OCI-LY7 (cell line): ENCODE measurements around the gene SPACA7. TPM values are rescaled to one million over a fixed set of nuclear protein-coding genes. Genes with fewer than 3 reads are reported as not detected.
"Not testable (repeated sequence)": the region's sequence is repeated elsewhere in the genome, so short reads cannot be mapped to it uniquely, and the experiment has no call there.

ENCODE experiments used
- BruUV-seq: library from RNA; stranded (reverse); fragments of 400-500 nt; replicated peaks from 2 replicates; lab custom pipeline; 2021; lab: Mats Ljungman, UMichigan
- CTCF ChIA-PET: fragments of 300-600 bp; sonication (Branson Sonifier 250); formaldehyde crosslinking; loops from one replicate; lab custom pipeline; 2022; ENCODE audit warnings: antibody characterized with exemption; ENCODE audit not compliant: unreplicated experiment; lab: Charles Lee
- POLR2A ChIA-PET: fragments of 300-600 bp; sonication (Branson Sonifier 250); formaldehyde crosslinking; loops from one replicate; lab custom pipeline; 2022; ENCODE audit warnings: antibody characterized with exemption; lab: Charles Lee
- DNase-seq: peaks from one replicate; pipeline ENCODE4 v3.0.0-alpha.2; 2015; ENCODE audit warnings: low spot score
- H2AFZ ChIP-seq: fragments of 200-600 bp; sonication (generic), shearing (Covaris generic); 2 replicates; pipeline ENCODE4 v1.6.1; 2014; ENCODE audit warnings: mild to moderate bottlenecking, antibody characterized with exemption, low read length, moderate library complexity
- H3K27ac ChIP-seq: fragments of 200-600 bp; sonication (generic); 2 replicates; pipeline ENCODE4 v1.5.1; 2014; ENCODE audit warnings: mixed run types, low read depth, mild to moderate bottlenecking, moderate library complexity, low read length, inconsistent platforms; ENCODE audit not compliant: poor library complexity, severe bottlenecking
- H3K36me3 ChIP-seq: fragments of 200-600 bp; sonication (generic); 2 replicates; pipeline ENCODE4 v1.6.1; 2014; ENCODE audit warnings: mild to moderate bottlenecking, antibody characterized with exemption, low read length, moderate library complexity, mixed read lengths; ENCODE audit not compliant: insufficient read depth
- H3K4me1 ChIP-seq: fragments of 200-600 bp; sonication (generic); 2 replicates; pipeline ENCODE4 v1.5.1; 2014; ENCODE audit warnings: mild to moderate bottlenecking, low read length; ENCODE audit not compliant: insufficient read depth, poor library complexity, severe bottlenecking
- H3K4me2 ChIP-seq: fragments of 200-600 bp; sonication (generic); 2 replicates; pipeline ENCODE4 v1.6.1; 2014; ENCODE audit warnings: mild to moderate bottlenecking, low read length
- H3K4me3 ChIP-seq: fragments of 200-600 bp; sonication (generic); 2 replicates; pipeline ENCODE4 v1.5.1; 2014; ENCODE audit warnings: mild to moderate bottlenecking, low read depth, low read length; ENCODE audit not compliant: poor library complexity, severe bottlenecking
- H3K79me2 ChIP-seq: fragments of 200-600 bp; sonication (generic); 2 replicates; pipeline ENCODE4 v1.6.1; 2016; ENCODE audit warnings: low read depth, mild to moderate bottlenecking, low read length, moderate library complexity, mixed read lengths; ENCODE audit not compliant: insufficient read depth
- H3K9me2 ChIP-seq: fragments of 200-600 bp; sonication (generic); 2 replicates; pipeline ENCODE4 v1.6.1; 2016; ENCODE audit warnings: mild to moderate bottlenecking, low read length, mixed read lengths; ENCODE audit not compliant: insufficient read depth
- H3K9me3 ChIP-seq: fragments of 200-600 bp; sonication (generic); 2 replicates; pipeline ENCODE4 v1.6.1; 2014; ENCODE audit warnings: mild to moderate bottlenecking, mixed run types, low read length, mixed read lengths
- H4K20me1 ChIP-seq: fragments of 200-600 bp; sonication (generic); 2 replicates; pipeline ENCODE4 v1.6.1; 2014; ENCODE audit warnings: mild to moderate bottlenecking, antibody characterized with exemption, low read length, moderate library complexity, mixed read lengths; ENCODE audit not compliant: insufficient read depth
- EZH2phosphoT487 ChIP-seq: fragments of 200-600 bp; sonication (generic); IDR thresholded peaks from 2 replicates; pipeline ENCODE4 v1.6.1; 2018; ENCODE audit warnings: low read depth, borderline replicate concordance, mild to moderate bottlenecking, mixed run types, antibody characterized with exemption, low read length, moderate library complexity, mixed read lengths
- intact Hi-C: fragments of 100-400 bp; cut with micrococcal nuclease; formaldehyde crosslinking; loops from one replicate; pipeline ENCODE4 v1.10.0; 2022; ENCODE audit not compliant: unreplicated experiment
- total RNA-seq, 2 experiments: library from RNA; depleted of rRNA in 1 of 2; stranded (reverse); fragments of >200 nt in 1 of 2; shearing (Covaris generic) in 1 of 2; gene quantifications; 2 replicates each; pipeline ENCODE4 v1.2.3, GENCODE V29; 2014 to 2022
- TF ChIP-seq, protein P1 (sequence below): fragments of 200-600 bp; sonication (generic); conservative IDR thresholded peaks from 2 replicates; pipeline ENCODE4 v1.5.1; 2014; ENCODE audit warnings: mild to moderate bottlenecking, antibody characterized with exemption, low read length, moderate library complexity, mixed read lengths

The SPACA7 gene
- total RNA-seq, 2 experiments from 2014 or later: not detected

DNA sequence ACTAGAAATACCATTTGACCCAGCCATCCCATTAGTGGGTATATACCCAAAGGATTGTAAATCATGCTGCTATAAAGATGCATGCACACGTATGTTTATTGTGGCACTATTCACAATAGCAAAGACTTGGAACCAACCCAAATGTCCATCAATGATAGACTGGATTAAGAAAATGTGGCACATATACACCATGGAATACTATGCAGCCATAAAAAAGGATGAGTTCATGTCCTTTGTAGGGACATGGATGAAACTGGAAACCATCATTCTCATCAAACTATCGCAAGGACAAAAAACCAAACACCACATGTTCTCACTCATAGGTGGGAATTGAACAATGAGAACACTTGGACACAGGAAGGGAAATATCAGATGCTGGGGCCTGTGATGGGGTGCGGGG lies 33.7 kb downstream of the SPACA7 start:
- H3K4me1 ChIP-seq, H2AFZ ChIP-seq, BruUV-seq, H3K36me3 ChIP-seq, CTCF ChIA-PET, H3K9me3 ChIP-seq, H3K9me2 ChIP-seq, H3K79me2 ChIP-seq, H3K4me3 ChIP-seq, intact Hi-C loops, POLR2A ChIA-PET, H3K27ac ChIP-seq, H3K4me2 ChIP-seq, DNase-seq, H4K20me1 ChIP-seq: not testable (repeated sequence)

GRCh38 chr13:112416647-112417046 lies 40.5 kb downstream of the SPACA7 start:
- Histone ChIP-seq H3K4me3 (no peak overlapping the region), H3K4me1 (no peaks in the 10 kb centered on the region), H4K20me1 (no peaks in the 10 kb centered on the region), H3K9me3 (no peaks in the 10 kb centered on the region), H2AFZ (no peak overlapping the region), H3K36me3 (no peaks in the 10 kb centered on the region), H3K4me2 (no peak overlapping the region), H3K9me2 (no peaks in the 10 kb centered on the region), H3K27ac (no peak overlapping the region), H3K79me2 (no peaks in the 10 kb centered on the region)
- intact Hi-C loops: no loop called here
- DNase-seq: no peak
- BruUV-seq: no TSS peak
- POLR2A ChIA-PET: no interaction called here
- CTCF ChIA-PET: no interaction called here
- no peak for TF ChIP-seq EZH2phosphoT487
- TF ChIP-seq, protein P1, sequence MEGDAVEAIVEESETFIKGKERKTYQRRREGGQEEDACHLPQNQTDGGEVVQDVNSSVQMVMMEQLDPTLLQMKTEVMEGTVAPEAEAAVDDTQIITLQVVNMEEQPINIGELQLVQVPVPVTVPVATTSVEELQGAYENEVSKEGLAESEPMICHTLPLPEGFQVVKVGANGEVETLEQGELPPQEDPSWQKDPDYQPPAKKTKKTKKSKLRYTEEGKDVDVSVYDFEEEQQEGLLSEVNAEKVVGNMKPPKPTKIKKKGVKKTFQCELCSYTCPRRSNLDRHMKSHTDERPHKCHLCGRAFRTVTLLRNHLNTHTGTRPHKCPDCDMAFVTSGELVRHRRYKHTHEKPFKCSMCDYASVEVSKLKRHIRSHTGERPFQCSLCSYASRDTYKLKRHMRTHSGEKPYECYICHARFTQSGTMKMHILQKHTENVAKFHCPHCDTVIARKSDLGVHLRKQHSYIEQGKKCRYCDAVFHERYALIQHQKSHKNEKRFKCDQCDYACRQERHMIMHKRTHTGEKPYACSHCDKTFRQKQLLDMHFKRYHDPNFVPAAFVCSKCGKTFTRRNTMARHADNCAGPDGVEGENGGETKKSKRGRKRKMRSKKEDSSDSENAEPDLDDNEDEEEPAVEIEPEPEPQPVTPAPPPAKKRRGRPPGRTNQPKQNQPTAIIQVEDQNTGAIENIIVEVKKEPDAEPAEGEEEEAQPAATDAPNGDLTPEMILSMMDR: no peak

- Histone ChIP-seq H3K27ac (no peak overlapping the region), H4K20me1 (no peaks in the 10 kb centered on the region), H3K9me3 (no peaks in the 10 kb centered on the region), H3K4me2 (no peak overlapping the region), H3K9me2 (no peaks in the 10 kb centered on the region), H3K36me3 (no peaks in the 10 kb centered on the region), H3K4me1 (no peaks in the 10 kb centered on the region), H3K4me3 (no peak overlapping the region), H3K79me2 (no peaks in the 10 kb centered on the region), H2AFZ (no peak overlapping the region)
- CTCF ChIA-PET: no interaction called here
- TF ChIP-seq, protein P1: no peak
- no peak for TF ChIP-seq EZH2phosphoT487
- POLR2A ChIA-PET: no interaction called here
- no peak for DNase-seq
- intact Hi-C loops: no loop called here
- BruUV-seq: no TSS peak
These were observed 40.9 kb downstream of the SPACA7 start for GRCh38 chr13:112417079-112417478.
